IMR-90 (cell line): ENCODE data around the gene UST. TPM values are rescaled to one million over a fixed set of nuclear protein-coding genes. Genes with fewer than 3 reads are reported as not detected.

Source experiments
- ATAC-seq: fragments of 200-7000 bp; cut with Tn5 transposase; 2 replicates; pipeline ENCODE4 v1.9.1; 2020; ENCODE audit warnings: low read depth, mild to moderate bottlenecking, moderate library complexity
- BruUV-seq: library from RNA; stranded (reverse); fragments of 400-500 nt; replicated peaks from 2 replicates; lab custom pipeline; 2021; lab: Mats Ljungman, UMichigan
- CTCF ChIA-PET: fragments of 300-600 bp; formaldehyde crosslinking; extraction: SDS; loops from one replicate; lab custom pipeline; 2021; ENCODE audit warnings: antibody characterized with exemption; lab: Yijun Ruan, JAX
- POLR2A ChIA-PET: fragments of 300-600 bp; sonication (Branson Sonifier 250); formaldehyde crosslinking; loops from one replicate; lab custom pipeline; 2022; ENCODE audit warnings: antibody characterized with exemption; ENCODE audit not compliant: unreplicated experiment; lab: Charles Lee
- DNase-seq: peaks from one replicate; pipeline ENCODE4 v3.0.0; 2013
- H2AFZ ChIP-seq: replicated peaks from 2 replicates; pipeline ENCODE3; 2013; ENCODE audit warnings: low read length, mild to moderate bottlenecking; ENCODE audit not compliant: poor library complexity
- H2AK5ac ChIP-seq: 2 replicates; pipeline ENCODE4 v1.6.1; 2013; ENCODE audit warnings: low read depth, low read length, inconsistent platforms
- H2AK9ac ChIP-seq: replicated peaks from 2 replicates; pipeline ENCODE3; 2013; ENCODE audit warnings: mild to moderate bottlenecking, low read depth, low read length, moderate library complexity; ENCODE audit not compliant: poor library complexity
- H2BK120ac ChIP-seq: 2 replicates; pipeline ENCODE4 v1.6.1; 2013; ENCODE audit warnings: low read depth, low read length, inconsistent platforms
- H2BK15ac ChIP-seq: 3 replicates; pipeline ENCODE4 v1.6.1; 2013; ENCODE audit warnings: low read depth, low read length, inconsistent platforms
- H2BK20ac ChIP-seq: 2 replicates; pipeline ENCODE4 v1.6.1; 2013; ENCODE audit warnings: low read depth, mild to moderate bottlenecking, inconsistent platforms, low read length, moderate library complexity
- H2BK5ac ChIP-seq: 2 replicates; pipeline ENCODE4 v1.6.1; 2013; ENCODE audit warnings: mild to moderate bottlenecking, low read depth, low read length, inconsistent platforms; ENCODE audit not compliant: poor library complexity, severe bottlenecking
- H3K14ac ChIP-seq: replicated peaks from 2 replicates; pipeline ENCODE4 v1.6.1; 2013; ENCODE audit warnings: low read depth, low read length, inconsistent platforms
- H3K18ac ChIP-seq: 2 replicates; pipeline ENCODE4 v1.6.1; 2013; ENCODE audit warnings: low read depth, low read length, control low read depth
- H3K23ac ChIP-seq: 2 replicates; pipeline ENCODE4 v1.6.1; 2013; ENCODE audit warnings: low read depth, low read length, inconsistent platforms
- H3K27ac ChIP-seq: 2 replicates; pipeline ENCODE4 v1.5.1; 2013; ENCODE audit warnings: mild to moderate bottlenecking, control low read depth, low read length; ENCODE audit not compliant: insufficient read depth
- H3K27me3 ChIP-seq: 2 replicates; pipeline ENCODE4 v1.6.1; 2013; ENCODE audit warnings: low read length; ENCODE audit not compliant: control insufficient read depth, insufficient read depth
- H3K36me3 ChIP-seq: 2 replicates; pipeline ENCODE4 v1.6.1; 2013; ENCODE audit warnings: low read length, mixed read lengths; ENCODE audit not compliant: control insufficient read depth, insufficient read depth
- H3K4ac ChIP-seq: 2 replicates; pipeline ENCODE4 v1.6.1; 2013; ENCODE audit warnings: low read depth, low read length, inconsistent platforms
- H3K4me1 ChIP-seq: 2 replicates; pipeline ENCODE4 v1.6.1; 2013; ENCODE audit warnings: low read length, mixed read lengths; ENCODE audit not compliant: control insufficient read depth, insufficient read depth
- H3K4me2 ChIP-seq: 2 replicates; pipeline ENCODE4 v1.6.1; 2013; ENCODE audit warnings: low read depth, mild to moderate bottlenecking, control low read depth, low read length, moderate library complexity
- H3K4me3 ChIP-seq: 2 replicates; pipeline ENCODE4 v1.5.1; 2013; ENCODE audit warnings: low read depth, mild to moderate bottlenecking, control low read depth, low read length, moderate library complexity; ENCODE audit not compliant: insufficient read depth
- H3K56ac ChIP-seq: 2 replicates; pipeline ENCODE4 v1.6.1; 2013; ENCODE audit warnings: low read length, inconsistent platforms; ENCODE audit not compliant: insufficient read depth; ENCODE audit errors: extremely low read depth
- H3K79me1 ChIP-seq, 2 experiments: 2 replicates each; pipeline ENCODE4 v1.6.1; 2013; ENCODE audit warnings: low read length in 2 of 2, inconsistent platforms in 1 of 2, low read depth in 1 of 2
- H3K9ac ChIP-seq: 2 replicates; pipeline ENCODE4 v1.6.1; 2013; ENCODE audit warnings: low read depth, low read length, control low read depth
- H3K9me1 ChIP-seq: 2 replicates; pipeline ENCODE4 v1.6.1; 2013; ENCODE audit warnings: low read length, inconsistent platforms; ENCODE audit not compliant: insufficient read depth
- H3K9me3 ChIP-seq: 2 replicates; pipeline ENCODE4 v1.6.1; 2013; ENCODE audit warnings: low read length; ENCODE audit not compliant: control insufficient read depth, insufficient read depth
- H4K20me1 ChIP-seq: 2 replicates; pipeline ENCODE4 v1.6.1; 2013; ENCODE audit warnings: low read length, inconsistent platforms; ENCODE audit not compliant: insufficient read depth
- H4K5ac ChIP-seq: 2 replicates; pipeline ENCODE4 v1.6.1; 2013; ENCODE audit warnings: mild to moderate bottlenecking, low read depth, low read length, control low read depth
- H4K8ac ChIP-seq, 2 experiments: 2 replicates each; pipeline ENCODE4 v1.6.1; 2013; ENCODE audit warnings: low read depth in 2 of 2, low read length in 2 of 2, control low read depth in 1 of 2, inconsistent platforms in 1 of 2
- H4K91ac ChIP-seq: 2 replicates; pipeline ENCODE4 v1.6.1; 2013; ENCODE audit warnings: low read depth, low read length, inconsistent platforms; ENCODE audit not compliant: insufficient read depth
- BHLHE40 ChIP-seq: fragments of 150-350 bp; IDR thresholded peaks from 2 replicates; pipeline ENCODE4 v1.6.1; 2016; ENCODE audit warnings: mild to moderate bottlenecking, low read depth, low read length
- CEBPB ChIP-seq: IDR thresholded peaks from 2 replicates; pipeline ENCODE4 v1.6.1; 2012; ENCODE audit warnings: low read depth, low read length, improper control_type of control experiment
- CHD1 ChIP-seq: IDR thresholded peaks from 2 replicates; pipeline ENCODE4 v1.6.1; 2012; ENCODE audit warnings: low read depth, low read length, improper control_type of control experiment
- CTCF ChIP-seq: conservative IDR thresholded peaks from 2 replicates; pipeline ENCODE4 v1.5.1; 2012; ENCODE audit warnings: mild to moderate bottlenecking, low read depth, low read length, improper control_type of control experiment
- ELK1 ChIP-seq: fragments of 150-350 bp; IDR thresholded peaks from 2 replicates; pipeline ENCODE4 v1.6.1; 2016; ENCODE audit warnings: low read depth, mild to moderate bottlenecking, low read length, moderate library complexity, borderline replicate concordance
- FOS ChIP-seq: fragments of 150-350 bp; IDR thresholded peaks from 2 replicates; pipeline ENCODE4 v1.6.1; 2016; ENCODE audit warnings: low read depth, low read length
- MAFK ChIP-seq: IDR thresholded peaks from 2 replicates; pipeline ENCODE4 v1.6.1; 2012; ENCODE audit warnings: low read depth, low read length, improper control_type of control experiment
- MAZ ChIP-seq: IDR thresholded peaks from 2 replicates; pipeline ENCODE4 v1.6.1; 2012; ENCODE audit warnings: low read depth, mild to moderate bottlenecking, low read length, improper control_type of control experiment, moderate library complexity, borderline replicate concordance
- MXI1 ChIP-seq: IDR thresholded peaks from 2 replicates; pipeline ENCODE4 v1.6.1; 2012; ENCODE audit warnings: low read depth, mild to moderate bottlenecking, low read length, moderate library complexity, borderline replicate concordance
- NFE2L2 ChIP-seq: fragments of 150-350 bp; IDR thresholded peaks from 2 replicates; pipeline ENCODE4 v1.6.1; 2016; ENCODE audit warnings: low read depth, mild to moderate bottlenecking, low read length
- POLR2A ChIP-seq: IDR thresholded peaks from 2 replicates; pipeline ENCODE4 v1.6.1; 2012; ENCODE audit warnings: mild to moderate bottlenecking, low read depth, low read length
- RAD21 ChIP-seq: IDR thresholded peaks from 2 replicates; pipeline ENCODE4 v1.6.1; 2012; ENCODE audit warnings: low read length, improper control_type of control experiment
- RCOR1 ChIP-seq: IDR thresholded peaks from 2 replicates; pipeline ENCODE4 v1.6.1; 2012; ENCODE audit warnings: mild to moderate bottlenecking, low read length, improper control_type of control experiment; ENCODE audit not compliant: insufficient replicate concordance
- RFX5 ChIP-seq: IDR thresholded peaks from 2 replicates; pipeline ENCODE4 v1.8.0; 2012; ENCODE audit warnings: low read depth, mild to moderate bottlenecking, low read length, moderate library complexity
- SMC3 ChIP-seq: fragments of 150-350 bp; IDR thresholded peaks from 2 replicates; pipeline ENCODE4 v1.6.1; 2016; ENCODE audit warnings: low read depth, mild to moderate bottlenecking, antibody characterized with exemption, low read length, moderate library complexity
- WGBS, 2 experiments: methylation state at CpG; one replicate each; pipeline versions ENCODE4 v1.1.5 to v1.1.7; 2013; ENCODE audit warnings: missing lambda C conversion rate in 2 of 2; ENCODE audit not compliant: insufficient read length in 1 of 2; ENCODE audit errors: extremely low coverage in 2 of 2; 5-methylcytosine and 5-hydroxymethylcytosine counted together
- dilution Hi-C: fragments of 300-500 bp; cut with HindIII; formaldehyde crosslinking; loops from one replicate; pipeline ENCODE4 v1.14.3; 2018; ENCODE audit warnings: low sequenced_read_pairs; ENCODE audit not compliant: unreplicated experiment
- in situ Hi-C: fragments of 300-500 bp; cut with MboI; formaldehyde crosslinking; loops from 3 replicates; pipeline ENCODE4 v1.14.3; 2019; ENCODE audit warnings: low sequenced_read_pairs, inconsistent platforms, mixed read lengths
- intact Hi-C: fragments of 100-400 bp; cut with micrococcal nuclease; formaldehyde crosslinking; loops from 2 replicates; pipeline ENCODE4 v1.10.0; 2022
- polyA plus RNA-seq, 3 experiments: library from polyadenylated mRNA; depleted of rRNA; stranded (reverse); fragments of >200 nt; gene quantifications; 2 replicates each; pipeline ENCODE4 v1.2.3, GENCODE V29; 2012; ENCODE audit warnings: low replicate concordance in 1 of 3
- total RNA-seq: library from RNA; depleted of rRNA; stranded (reverse); fragments of >200 nt; gene quantifications from 2 replicates; pipeline ENCODE4 v1.2.3, GENCODE V29; 2012
- TF ChIP-seq, protein P1 (sequence below): fragments of 150-350 bp; IDR thresholded peaks from 2 replicates; pipeline ENCODE4 v1.6.1; 2017; ENCODE audit warnings: mild to moderate bottlenecking, antibody characterized with exemption, low read length, low read depth

UST gene
- total and polyA plus RNA-seq, 2 of the 4 experiments (the other 2 are of a cell fraction) = 7.7 to 13.8 TPM

GRCh38 chr6:148852688-148853087, 105.9 kb downstream of the UST start:
- Histone ChIP-seq H4K5ac (no peak overlapping the region), H2BK20ac (no peak overlapping the region), H3K4ac (no peak overlapping the region), H3K9me3 (no peaks in the 10 kb centered on the region), H3K4me3 (no peak overlapping the region), H3K56ac (no peak overlapping the region), H3K18ac (no peak overlapping the region), H3K23ac (no peak overlapping the region), H3K9ac (no peak overlapping the region), H3K4me2 (no peak overlapping the region), H3K4me1 (peaks cover 7% of the 10 kb centered on the region; the same call in 1 of the 2 replicates), H3K27me3 (peaks cover 2% of the 10 kb centered on the region; the same call in 1 of the 2 replicates), H3K14ac (no peak overlapping the region), H4K8ac (no peak overlapping the region), H2BK5ac (no peak overlapping the region), H3K27ac (no peak overlapping the region), H3K79me1 (peaks cover 21 to 36% of the 10 kb centered on the region in 2 experiments), H4K20me1 (peaks cover 27% of the 10 kb centered on the region; the same call in 1 of the 2 replicates), H2BK120ac (no peak overlapping the region), H3K36me3 (no peaks in the 10 kb centered on the region), H2AK9ac (no peak overlapping the region), H2AK5ac (no peak overlapping the region), H4K91ac (no peak overlapping the region), H2AFZ (no peak overlapping the region), H2BK15ac (no peak overlapping the region), H3K9me1 (peaks cover 12% of the 10 kb centered on the region)
- no CpG with 5 or more reads among the region's 6 CpGs for WGBS, 2 experiments
- no TSS peak for BruUV-seq
- POLR2A ChIA-PET = no interaction called here
- DNase-seq (no peak), ATAC-seq (no peak)
- CTCF ChIA-PET = no interaction called here
- no peak for TF ChIP-seq MXI1
- TF ChIP-seq NFE2L2 = no peak
- TF ChIP-seq RFX5 = no peak
- no peak for TF ChIP-seq POLR2A
- no peak for TF ChIP-seq SMC3
- no peak for TF ChIP-seq MAFK
- TF ChIP-seq CHD1 = no peak
- no peak for TF ChIP-seq CEBPB
- no peak for TF ChIP-seq FOS
- TF ChIP-seq CTCF = no peak
- TF ChIP-seq MAZ = no peak
- TF ChIP-seq BHLHE40 = no peak
- no peak for TF ChIP-seq ELK1
- no peak for TF ChIP-seq RCOR1
- no peak for TF ChIP-seq RAD21
- TF ChIP-seq, protein P1, sequence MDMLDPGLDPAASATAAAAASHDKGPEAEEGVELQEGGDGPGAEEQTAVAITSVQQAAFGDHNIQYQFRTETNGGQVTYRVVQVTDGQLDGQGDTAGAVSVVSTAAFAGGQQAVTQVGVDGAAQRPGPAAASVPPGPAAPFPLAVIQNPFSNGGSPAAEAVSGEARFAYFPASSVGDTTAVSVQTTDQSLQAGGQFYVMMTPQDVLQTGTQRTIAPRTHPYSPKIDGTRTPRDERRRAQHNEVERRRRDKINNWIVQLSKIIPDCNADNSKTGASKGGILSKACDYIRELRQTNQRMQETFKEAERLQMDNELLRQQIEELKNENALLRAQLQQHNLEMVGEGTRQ = no peak
- in situ Hi-C loops = no loop called here
- dilution Hi-C loops = no loop called here
- intact Hi-C loops = no loop called here
